H1 (cell line): ENCODE measurements around the gene CAP1. TPM values are rescaled to one million over a fixed set of nuclear protein-coding genes. Genes with fewer than 3 reads are reported as not detected.

Experiments
- CTCF ChIA-PET: fragments of 300-600 bp; sonication (Branson Sonifier 250); formaldehyde crosslinking; loops from one replicate; lab custom pipeline; 2021; ENCODE audit not compliant: partially characterized antibody; lab: Charles Lee
- POLR2A ChIA-PET: fragments of 300-600 bp; sonication (Branson Sonifier 250); formaldehyde crosslinking; loops from one replicate; lab custom pipeline; 2021; ENCODE audit warnings: inconsistent platforms; ENCODE audit not compliant: partially characterized antibody; lab: Charles Lee
- DNase-seq, 2 experiments: peaks; one replicate each; pipeline versions ENCODE4 v3.0.0 to v3.0.0-alpha.2; 2010 to 2022; ENCODE audit warnings: low spot score in 2 of 2, low read depth in 1 of 2, mixed read lengths in 1 of 2
- FAIRE-seq: peaks from 2 replicates; lab custom pipeline; 2011; peaks lifted over from hg19 to GRCh38; lab: Jason Lieb, UNC
- H2AFZ ChIP-seq: 2 replicates; pipeline ENCODE4 v1.8.1; 2012; ENCODE audit warnings: low read length, inconsistent platforms
- H2AK5ac ChIP-seq: 2 replicates; pipeline ENCODE4 v1.6.1; 2013; ENCODE audit warnings: low read depth, low read length
- H2BK120ac ChIP-seq: replicated peaks from 2 replicates; pipeline ENCODE3; 2013; ENCODE audit warnings: low read depth, low read length, inconsistent platforms
- H2BK12ac ChIP-seq: 2 replicates; pipeline ENCODE4 v1.6.1; 2013; ENCODE audit warnings: low read depth, low read length
- H2BK15ac ChIP-seq: 2 replicates; pipeline ENCODE4 v1.6.1; 2013; ENCODE audit warnings: low read length
- H2BK20ac ChIP-seq: 2 replicates; pipeline ENCODE4 v1.6.1; 2013; ENCODE audit warnings: low read length
- H2BK5ac ChIP-seq: 2 replicates; pipeline ENCODE4 v1.6.1; 2013; ENCODE audit warnings: low read depth, low read length
- H3K14ac ChIP-seq: 2 replicates; pipeline ENCODE4 v1.6.1; 2013; ENCODE audit warnings: inconsistent platforms; ENCODE audit not compliant: insufficient read length
- H3K18ac ChIP-seq: 2 replicates; pipeline ENCODE4 v1.6.1; 2013; ENCODE audit warnings: low read length; ENCODE audit errors: extremely low read depth
- H3K23ac ChIP-seq: 2 replicates; pipeline ENCODE4 v1.6.1; 2013; ENCODE audit warnings: inconsistent platforms; ENCODE audit not compliant: insufficient read length
- H3K23me2 ChIP-seq: 2 replicates; pipeline ENCODE4 v1.6.1; 2013; ENCODE audit warnings: low read depth, low read length
- H3K27ac ChIP-seq: 2 replicates; pipeline ENCODE4 v1.6.1; 2011; ENCODE audit warnings: low read depth, low read length, inconsistent platforms
- H3K27me3 ChIP-seq, 4 experiments: replicated peaks in 1 of 4; 1 replicate in 1 of 4; 2 replicates in 3 of 4; pipeline versions ENCODE4 v1.6.1 to v1.8.1; 2011 to 2013; ENCODE audit warnings: low read length in 3 of 4, mild to moderate bottlenecking in 3 of 4, inconsistent platforms in 2 of 4, mixed read lengths in 2 of 4, moderate library complexity in 1 of 4; ENCODE audit not compliant: control insufficient read depth in 3 of 4, insufficient read depth in 3 of 4; ENCODE audit errors: extremely low read depth in 1 of 4
- H3K36me3 ChIP-seq, 4 experiments: 2 replicates each; pipeline versions ENCODE4 v1.6.1 to v1.8.1; 2011 to 2013; ENCODE audit warnings: mild to moderate bottlenecking in 4 of 4, low read length in 3 of 4, moderate library complexity in 2 of 4, control low read depth in 1 of 4, inconsistent platforms in 1 of 4; ENCODE audit not compliant: insufficient read depth in 4 of 4, control insufficient read depth in 2 of 4
- H3K4ac ChIP-seq: replicated peaks from 2 replicates; pipeline ENCODE3; 2013; ENCODE audit warnings: low read length, low read depth, mixed read lengths, inconsistent platforms; ENCODE audit not compliant: insufficient read length
- H3K4me1 ChIP-seq, 4 experiments: replicated peaks in 1 of 4; 1 replicate in 1 of 4; 2 replicates in 3 of 4; pipeline versions ENCODE4 v1.6.1 to v1.8.1; 2011 to 2013; ENCODE audit warnings: low read length in 3 of 4, inconsistent platforms in 2 of 4, mixed read lengths in 1 of 4; ENCODE audit not compliant: insufficient read depth in 4 of 4, control insufficient read depth in 3 of 4
- H3K4me2 ChIP-seq, 2 experiments: 2 replicates each; pipeline versions ENCODE4 v1.6.1 to v1.8.1; 2011 to 2013; ENCODE audit warnings: low read depth in 2 of 2, low read length in 2 of 2, control low read depth in 1 of 2, inconsistent platforms in 1 of 2, mild to moderate bottlenecking in 1 of 2; ENCODE audit not compliant: insufficient read depth in 1 of 2
- H3K4me3 ChIP-seq, 4 experiments: fragments of 200-600, 300-600 bp in 1 of 4; sonication (generic), shearing (Covaris generic), sonication (Bioruptor Twin) in 1 of 4; 2 replicates each; pipeline versions ENCODE4 v1.5.1 to v1.8.1; 2011 to 2016; ENCODE audit warnings: low read length in 4 of 4, low read depth in 3 of 4, control low read depth in 2 of 4, inconsistent platforms in 2 of 4, mild to moderate bottlenecking in 2 of 4, mixed read lengths in 1 of 4, moderate library complexity in 1 of 4; ENCODE audit not compliant: insufficient read depth in 2 of 4; ENCODE audit errors: extremely low read depth in 1 of 4
- H3K56ac ChIP-seq: replicated peaks from 2 replicates; pipeline ENCODE3; 2013; ENCODE audit warnings: low read depth, mild to moderate bottlenecking, mixed read lengths, low read length, inconsistent platforms; ENCODE audit not compliant: insufficient read length
- H3K79me1 ChIP-seq: 2 replicates; pipeline ENCODE4 v1.6.1; 2013; ENCODE audit warnings: low read depth, low read length, control low read depth
- H3K79me2 ChIP-seq, 2 experiments: 2 replicates each; pipeline versions ENCODE4 v1.6.1 to v1.8.1; 2012 to 2013; ENCODE audit warnings: low read length in 2 of 2, mild to moderate bottlenecking in 2 of 2, inconsistent platforms in 1 of 2; ENCODE audit not compliant: insufficient read depth in 2 of 2, control insufficient read depth in 1 of 2
- H3K9ac ChIP-seq, 4 experiments: replicated peaks in 1 of 4; 1 replicate in 1 of 4; 2 replicates in 3 of 4; pipeline versions ENCODE4 v1.6.1 to v1.8.1; 2011 to 2013; ENCODE audit warnings: low read depth in 3 of 4, low read length in 3 of 4, control low read depth in 2 of 4, mild to moderate bottlenecking in 2 of 4, moderate library complexity in 2 of 4, inconsistent platforms in 1 of 4; ENCODE audit errors: extremely low read depth in 1 of 4
- H3K9me3 ChIP-seq, 2 experiments: 2 replicates each; pipeline versions ENCODE4 v1.6.1 to v1.8.1; 2012 to 2013; ENCODE audit warnings: mild to moderate bottlenecking in 2 of 2, moderate library complexity in 2 of 2, control low read depth in 1 of 2, inconsistent platforms in 1 of 2, low read depth in 1 of 2, low read length in 1 of 2, mixed read lengths in 1 of 2; ENCODE audit not compliant: insufficient read depth in 2 of 2
- H4K20me1 ChIP-seq, 2 experiments: replicated peaks in 1 of 2; 2 replicates each; pipeline versions ENCODE3 to v1.8.1; 2011 to 2013; ENCODE audit warnings: inconsistent platforms in 2 of 2, low read length in 2 of 2, mild to moderate bottlenecking in 1 of 2; ENCODE audit not compliant: insufficient read depth in 2 of 2, control insufficient read depth in 1 of 2
- H4K5ac ChIP-seq: 2 replicates; pipeline ENCODE4 v1.6.1; 2013; ENCODE audit warnings: low read length, low read depth, mixed read lengths, inconsistent platforms; ENCODE audit not compliant: insufficient read length
- H4K8ac ChIP-seq: 2 replicates; pipeline ENCODE4 v1.8.0; 2013; ENCODE audit warnings: mild to moderate bottlenecking, moderate library complexity, low read length, inconsistent platforms; ENCODE audit not compliant: insufficient read depth; ENCODE audit errors: extremely low read depth
- H4K91ac ChIP-seq: replicated peaks from 2 replicates; pipeline ENCODE3; 2013; ENCODE audit warnings: low read length, mixed read lengths, inconsistent platforms; ENCODE audit not compliant: insufficient read length
- ASH2L ChIP-seq: fragments of 200-600, 300-600 bp; sonication (generic); IDR thresholded peaks from one replicate; pipeline ENCODE4 v1.7.1; 2017; ENCODE audit warnings: low read length
- CTBP2 ChIP-seq: IDR thresholded peaks from 2 replicates; pipeline ENCODE4 v1.7.0; 2011; ENCODE audit warnings: borderline replicate concordance, mild to moderate bottlenecking, moderate library complexity, mixed read lengths, low read length; ENCODE audit not compliant: insufficient read depth, insufficient read length
- CTCF ChIP-seq, 3 experiments: IDR thresholded peaks; 1 replicate in 2 of 3; 2 replicates in 1 of 3; pipeline versions ENCODE4 v1.5.1 to v1.6.1; 2011; ENCODE audit warnings: low read length in 3 of 3, mild to moderate bottlenecking in 3 of 3, inconsistent platforms in 2 of 3, low read depth in 1 of 3, moderate library complexity in 1 of 3; ENCODE audit not compliant: insufficient read depth in 1 of 3; ENCODE audit errors: control extremely low read depth in 1 of 3
- GTF2F1 ChIP-seq: IDR thresholded peaks from 2 replicates; pipeline ENCODE4 v1.6.1; 2012; ENCODE audit warnings: low read depth, low read length, improper control_type of control experiment, borderline replicate concordance
- NANOG ChIP-seq: IDR thresholded peaks from 2 replicates; pipeline ENCODE4 v1.6.1; 2011; ENCODE audit warnings: low read length, low read depth, mild to moderate bottlenecking, inconsistent platforms; ENCODE audit not compliant: insufficient read depth, poor library complexity, severe bottlenecking
- NRF1 ChIP-seq: IDR thresholded peaks from 2 replicates; pipeline ENCODE4 v1.6.1; 2011; ENCODE audit warnings: mild to moderate bottlenecking, low read depth, low read length, improper control_type of control experiment
- TBP ChIP-seq: IDR thresholded peaks from 2 replicates; pipeline ENCODE4 v1.6.1; 2011; ENCODE audit warnings: low read depth, low read length, improper control_type of control experiment
- TEAD4 ChIP-seq: IDR thresholded peaks from 2 replicates; pipeline ENCODE4 v1.6.1; 2012; ENCODE audit warnings: low read depth, low read length, inconsistent platforms, mixed read lengths
- USF2 ChIP-seq: IDR thresholded peaks from 2 replicates; pipeline ENCODE4 v1.6.1; 2011; ENCODE audit warnings: low read length, improper control_type of control experiment
- WGBS, 2 experiments: shearing (Covaris generic) in 1 of 2; methylation state at CpG; one replicate each; pipeline versions ENCODE4 v1.1.6 to v1.1.7; 2013 to 2015; ENCODE audit warnings: low lambda C conversion rate in 2 of 2, mixed read lengths in 2 of 2, inconsistent platforms in 1 of 2, low coverage in 1 of 2, missing lambda C conversion rate in 1 of 2; ENCODE audit not compliant: insufficient replicate concordance in 2 of 2, insufficient coverage in 1 of 2, insufficient read length in 1 of 2; ENCODE audit errors: extremely low coverage in 1 of 2, missing lambda C conversion rate in 1 of 2; 5-methylcytosine and 5-hydroxymethylcytosine counted together
- polyA plus RNA-seq, 7 experiments: library from polyadenylated mRNA; depleted of rRNA in 3 of 7; stranded (reverse) in 5 of 7; unstranded in 2 of 7; fragments of >200 nt in 5 of 7; fragments of 200-250 nt in 2 of 7; gene quantifications; 1 replicate in 5 of 7; 2 replicates in 1 of 7; 4 replicates in 1 of 7; pipeline versions ENCODE4 v1.2.1 to v1.2.3, GENCODE V29; 2011 to 2013; ENCODE audit warnings: missing spikeins in 2 of 7, mixed read lengths in 2 of 7
- total RNA-seq: library from RNA; stranded (reverse); fragmentation: NEBNext Ultra II Directional; extraction: Animal tissue kit (Norgen Biotek cat#: 25700); gene quantifications from 2 replicates; pipeline ENCODE4 v1.2.1, GENCODE V29; 2021

The CAP1 gene
- total and polyA plus RNA-seq, 2 of the 8 experiments (the other 6 are each of a cell fraction or from before 2014, with no cell fraction given) = 140 to 295 TPM

GRCh38 chr1:40075266-40075665, 34.7 kb downstream of the CAP1 start:
- H4K91ac ChIP-seq = no peak overlapping the region
- 88% methylated on average over 4 of the region's 4 CpGs; no CpG with 5 or more reads in 1 of the 2 experiments for WGBS, 2 experiments
- H2BK120ac ChIP-seq = no peak overlapping the region
- H2BK12ac ChIP-seq = no peak overlapping the region
- DNase-seq (no peak), FAIRE-seq (no peak)
- no peak overlapping the region for H3K4ac ChIP-seq
- H2BK5ac ChIP-seq = no peak overlapping the region
- H3K4me1 ChIP-seq = no peaks in the 10 kb centered on the region
- CTCF ChIA-PET = interaction anchor here (0.7 to 2.5 kb wide), 8 partner anchors 8 to 260 kb away, joined by 3 to 7 read pairs (median 4); partner anchors contain the start of gene COL9A2
- no peaks in the 10 kb centered on the region for H3K27me3 ChIP-seq
- no peak overlapping the region for H2BK15ac ChIP-seq
- H3K56ac ChIP-seq = no peak overlapping the region
- peaks cover 0 to 1% of the 10 kb centered on the region in 2 experiments for H4K20me1 ChIP-seq
- no peaks in the 10 kb centered on the region for H3K79me2 ChIP-seq
- H3K18ac ChIP-seq = no peak overlapping the region
- H3K9ac ChIP-seq = no peak overlapping the region
- POLR2A ChIA-PET = interaction anchor here (0.8 to 2.2 kb wide), 7 partner anchors 9 to 36 kb away, joined by 3 to 8 read pairs (median 5); partner anchors contain the start of gene CAP1
- H3K36me3 ChIP-seq = peaks cover 18 to 80% (median 60%) of the 10 kb centered on the region in 4 experiments
- no peak overlapping the region for H4K5ac ChIP-seq
- no peaks in the 10 kb centered on the region for H3K9me3 ChIP-seq
- H3K23ac ChIP-seq = no peak overlapping the region
- no peak overlapping the region for H2AFZ ChIP-seq
- no peak overlapping the region for H2AK5ac ChIP-seq
- H3K4me2 ChIP-seq = no peak overlapping the region
- H3K23me2 ChIP-seq = no peaks in the 10 kb centered on the region
- H2BK20ac ChIP-seq = no peak overlapping the region
- no peak overlapping the region for H3K27ac ChIP-seq
- no peak overlapping the region for H4K8ac ChIP-seq
- no peak overlapping the region for H3K4me3 ChIP-seq
- H3K14ac ChIP-seq = no peak overlapping the region
- H3K79me1 ChIP-seq = no peaks in the 10 kb centered on the region
- TF ChIP-seq CTCF (IDR thresholded peaks at IDR 0.05; ENCODE audit: control extremely low read depth in 1 of 3, insufficient read depth in 1 of 3, low read depth in 1 of 3, low read length in 3 of 3) (no peak), TEAD4 (no peak), NANOG (no peak), GTF2F1 (no peak), CTBP2 (no peak), USF2 (no peak), NRF1 (no peak), ASH2L (no peak), TBP (no peak)
